Embryonic facial prominence (tissue), 1 donor: ENCODE measurements around the gene CLINT1.
"Not testable (repeated sequence)": the region's sequence is repeated elsewhere in the genome, so short reads cannot be mapped to it uniquely, and the experiment has no call there.

Experiments
- DNase-seq: peaks from one replicate; pipeline ENCODE4 v3.0.0-alpha.2; 2016; ENCODE audit errors: extremely low spot score

CLINT1 gene

GRCh38 chr5:157858527-157859226, at the start of gene CLINT1:
TSS of gene CLINT1 (minus strand) at chr5:157859145. CDS start at chr5:157858970, 175 bp downstream.
- DNase-seq = peak; percentile 65

- no peak for DNase-seq
Measured at GRCh38 chr5:157908459-157908858, 49.5 kb upstream of the CLINT1 start.

- no peak for DNase-seq
Measured at GRCh38 chr5:157907479-157907878, 48.5 kb upstream of the CLINT1 start.

GRCh38 chr5:157903117-157903450, 44.1 kb upstream of the CLINT1 start:
- DNase-seq = no peak

GRCh38 chr5:157902449-157903116, 43.6 kb upstream of the CLINT1 start:
- no peak for DNase-seq

- DNase-seq = no peak
Measured at GRCh38 chr5:157900644-157901043, 41.7 kb upstream of the CLINT1 start.

- DNase-seq = no peak
Measured at GRCh38 chr5:157893611-157894010, 34.7 kb upstream of the CLINT1 start.

GRCh38 chr5:157892974-157893373, 34.0 kb upstream of the CLINT1 start:
- no peak for DNase-seq

GRCh38 chr5:157890836-157891597, 32.1 kb upstream of the CLINT1 start:
- DNase-seq = no peak

- DNase-seq = no peak
Measured at GRCh38 chr5:157888814-157889532, 30.0 kb upstream of the CLINT1 start.

- DNase-seq = no peak
Measured at GRCh38 chr5:157886796-157887380, 27.9 kb upstream of the CLINT1 start.

GRCh38 chr5:157885051-157885450, 26.1 kb upstream of the CLINT1 start:
- not testable (repeated sequence) for DNase-seq

GRCh38 chr5:157881498-157881897, 22.6 kb upstream of the CLINT1 start:
- DNase-seq = not testable (repeated sequence)

GRCh38 chr5:157877821-157878220, 18.9 kb upstream of the CLINT1 start:
- no peak for DNase-seq

- DNase-seq = no peak
Measured at GRCh38 chr5:157874861-157875260, 15.9 kb upstream of the CLINT1 start.

GRCh38 chr5:157870837-157871834, 12.2 kb upstream of the CLINT1 start:
- no peak for DNase-seq

GRCh38 chr5:157867751-157868387, 8.9 kb upstream of the CLINT1 start:
- no peak for DNase-seq

GRCh38 chr5:157866536-157866935, 7.6 kb upstream of the CLINT1 start:
- DNase-seq = no peak

- no peak for DNase-seq
Measured at GRCh38 chr5:157865781-157866180, 6.8 kb upstream of the CLINT1 start.

GRCh38 chr5:157864067-157864466, 5.1 kb upstream of the CLINT1 start:
- no peak for DNase-seq
